ENCODE results near the gene OSBPL8.
A peak's percentile ranks its signal among the peaks of the same experiment; 100 is the strongest.

OSBPL8 gene

GRCh38 chr12:76555797-76556196 lies 3.8 kb downstream of the OSBPL8 start:
- DNase-seq (ENCODE audit: low read depth): no peak
- no peak overlapping the region for H3K4me3 ChIP-seq (ENCODE audit: low read length)
- TF ChIP-seq CTCF (conservative IDR thresholded peaks at IDR 0.05; ENCODE audit: low read depth, low read length): no peak

GRCh38 chr12:76555231-76555767 lies 4.3 kb downstream of the OSBPL8 start:
- H3K4me3 ChIP-seq (ENCODE audit: low read length): no peak overlapping the region
- peak; percentile 14 for TF ChIP-seq CTCF (conservative IDR thresholded peaks at IDR 0.05; ENCODE audit: low read depth, low read length)
- DNase-seq (ENCODE audit: low read depth): no peak

- H3K4me3 ChIP-seq (ENCODE audit: low read length): no peak overlapping the region
- DNase-seq (ENCODE audit: low read depth): no peak
- TF ChIP-seq CTCF (conservative IDR thresholded peaks at IDR 0.05; ENCODE audit: low read depth, low read length): no peak
These were observed 5.0 kb downstream of the OSBPL8 start for GRCh38 chr12:76554405-76555230.

- TF ChIP-seq CTCF (conservative IDR thresholded peaks at IDR 0.05; ENCODE audit: low read depth, low read length): no peak
- DNase-seq (ENCODE audit: low read depth): no peak
- H3K4me3 ChIP-seq (ENCODE audit: low read length): no peak overlapping the region
These were observed 7.1 kb downstream of the OSBPL8 start for GRCh38 chr12:76552343-76552938.

- no peak for TF ChIP-seq CTCF (conservative IDR thresholded peaks at IDR 0.05; ENCODE audit: low read depth, low read length)
- no peak for DNase-seq (ENCODE audit: low read depth)
- no peak overlapping the region for H3K4me3 ChIP-seq (ENCODE audit: low read length)
These were observed 8.1 kb downstream of the OSBPL8 start for GRCh38 chr12:76551482-76551888.

- DNase-seq (ENCODE audit: low read depth): no peak
- H3K4me3 ChIP-seq (ENCODE audit: low read length): no peak overlapping the region
- TF ChIP-seq CTCF (conservative IDR thresholded peaks at IDR 0.05; ENCODE audit: low read depth, low read length): no peak
These were observed 10.4 kb downstream of the OSBPL8 start for GRCh38 chr12:76549131-76549530.

All from retinal pigment epithelial cell (primary cell).